GM21786 (cell line): ENCODE data around the gene FBXL7.

Experiments used
- ATAC-seq: cut with Tn5 transposase; IDR thresholded peaks from one replicate; pipeline ENCODE4 v1.9.1; 2021; ENCODE audit not compliant: unreplicated experiment

FBXL7 gene

GRCh38 chr5:15983392-15983791, 483.4 kb downstream of the FBXL7 start:
- no peak for ATAC-seq
